ENCODE data around the gene PTGDS. TPM values are rescaled to one million over a fixed set of nuclear protein-coding genes. Genes with fewer than 3 reads are reported as not detected.
A peak's percentile ranks its signal among the peaks of the same experiment; 100 is the strongest.

Gene PTGDS
- total and polyA plus RNA-seq, 9 of the 15 experiments (the other 6 are each of a cell fraction or from before 2014, with no cell fraction given) = 0.46 to 7.1 (median 2.0) TPM

GRCh38 chr9:136978865-136979544 lies 1.7 kb downstream of the PTGDS start:
- intact Hi-C loops (cut with micrococcal nuclease) (no loop called here), in situ Hi-C loops (cut with MboI) (no loop called here)
- ChIA-PET POLR2A (interaction anchor here (0.6 to 1.5 kb wide), 3 partner anchors 10 to 107 kb away, joined by 3 to 5 read pairs (median 4); no protein-coding TSS in a partner anchor), CTCF (ENCODE audit: low intra/inter-chr PET ratio) (no interaction called here)
- Histone ChIP-seq H4K20me1 (replicated peaks; ENCODE audit: control insufficient read depth, insufficient read depth, low read length) (no peaks in the 10 kb centered on the region), H3K79me2 (ENCODE audit: control insufficient read depth, insufficient read depth, low read length) (no peaks in the 10 kb centered on the region), H3K27me3 (ENCODE audit: control insufficient read depth in 2 of 2, insufficient read depth in 2 of 2, low read length in 2 of 2) (no peaks in the 10 kb centered on the region), H2AFZ (ENCODE audit: low read depth, low read length) (peak overlapping the region; percentile 82), H3K36me3 (ENCODE audit: control insufficient read depth, insufficient read depth, low read length) (no peaks in the 10 kb centered on the region), H3K27ac (ENCODE audit: extremely low read depth, low read depth, low read length) (peak overlapping the region; percentile 44; the same call in 1 of the 3 replicates), H3K4me2 (ENCODE audit: insufficient read depth, low read length) (peak overlapping the region; percentile 79), H3K4me1 (replicated peaks in 1 of 2; ENCODE audit: control insufficient read depth in 2 of 2, insufficient read depth in 2 of 2, low read length in 2 of 2) (peaks cover 9 to 95% of the 10 kb centered on the region in 2 experiments; a peak in 4 of 5 replicates), H3K9me3 (replicated peaks; ENCODE audit: control insufficient read depth, insufficient read depth, low read depth, low read length) (no peaks in the 10 kb centered on the region), H3K4me3 (peak overlapping the region; percentile 37), H3K9me1 (ENCODE audit: control insufficient read depth, insufficient read depth, low read length) (no peaks in the 10 kb centered on the region), H3K9ac (ENCODE audit: insufficient read depth in 1 of 2, low read depth in 2 of 2, low read length in 2 of 2) (peak overlapping the region; percentile 25 to 89; a peak in 3 of 4 replicates)
- no TSS peak for BruUV-seq (replicated peaks)
- WGBS (ENCODE audit: insufficient coverage, low coverage, missing lambda C conversion rate) = 29% methylated on average over 29 of the region's 41 CpGs
- ATAC-seq (peak; percentile 12), DNase-seq (ENCODE audit: extremely low read depth in 1 of 4, low spot score in 3 of 4) (no peak), FAIRE-seq (no peak)
- TF ChIP-seq ZNF318 (IDR thresholded peaks at IDR 0.05; ENCODE audit: borderline replicate concordance in 1 of 2, low read depth in 1 of 2) = no peak
- 0 out of 6 replicates have a peak, but pooled peaks of 1 of the 3 experiments have one; percentile 2 for TF ChIP-seq CTCF (IDR thresholded peaks at IDR 0.05 in 2 of 3, conservative IDR thresholded peaks at IDR 0.05 in 1 of 3; ENCODE audit: insufficient read depth in 2 of 3, low read depth in 1 of 3, low read length in 3 of 3)
- TF ChIP-seq MAZ (CRISPR knock-in tag; conservative IDR thresholded peaks at IDR 0.05 in 1 of 2, IDR thresholded peaks at IDR 0.05 in 1 of 2) = peak in 1 of 2 experiments; percentile 63; a peak in 2 of 4 replicates
- TF ChIP-seq EGR1 (conservative IDR thresholded peaks at IDR 0.05) = peak; percentile 76
- peak; percentile 51 for TF ChIP-seq ZFX (CRISPR knock-in tag; IDR thresholded peaks at IDR 0.05)
- no peak for TF ChIP-seq MCM5 (IDR thresholded peaks at IDR 0.05; ENCODE audit: low read depth)
